ENCODE results near the gene OPCML. TPM values are rescaled to one million over a fixed set of nuclear protein-coding genes. Genes with fewer than 3 reads are reported as not detected.

OPCML gene
- total RNA-seq, 1 experiment from 2014 or later: not detected

GRCh38 chr11:133122256-133122655 is 410.0 kb downstream of the OPCML start:
- H3K9me3 ChIP-seq (ENCODE audit: control insufficient read depth, insufficient read depth, low read depth, low read length): no peaks in the 10 kb centered on the region
- H3K4me3 ChIP-seq (ENCODE audit: low read depth in 2 of 2, low read length in 2 of 2): no peak overlapping the region
- no peaks in the 10 kb centered on the region for H3K4me1 ChIP-seq (ENCODE audit: control insufficient read depth, insufficient read depth, low read length)
- BruUV-seq (replicated peaks): no TSS peak
- no peak for DNase-seq (ENCODE audit: low read depth, low spot score)
- TF ChIP-seq REST (IDR thresholded peaks at IDR 0.05; ENCODE audit: insufficient read depth in 1 of 2, low read depth in 2 of 2, low read length in 1 of 2) (no peak), TCF7L2 (IDR thresholded peaks at IDR 0.05; ENCODE audit: low read depth, low read length) (no peak), SIN3A (IDR thresholded peaks at IDR 0.05; ENCODE audit: borderline replicate concordance, insufficient read depth, low read depth, low read length) (no peak), CTCF (IDR thresholded peaks at IDR 0.05) (no peak), POLR2AphosphoS5 (IDR thresholded peaks at IDR 0.05; ENCODE audit: low read depth, low read length) (no peak)
- ChIA-PET CTCF (no interaction called here), POLR2A (no interaction called here)
- peaks cover 2% of the 10 kb centered on the region; the same call in 1 of the 2 replicates for H3K27me3 ChIP-seq (ENCODE audit: control insufficient read depth, insufficient read depth, low read length)
- intact Hi-C loops (cut with micrococcal nuclease; ENCODE audit: unreplicated experiment) (no loop called here), in situ Hi-C loops (cut with HindIII; ENCODE audit: low pct_unique_long_range_greater_than_20kb, low sequenced_read_pairs) (no loop called here)
- no peak overlapping the region for H3K27ac ChIP-seq (ENCODE audit: low read length)
- no peak for ATAC-seq
- H3K36me3 ChIP-seq (ENCODE audit: control insufficient read depth, insufficient read depth, low read length): no peaks in the 10 kb centered on the region

GRCh38 chr11:133118563-133119268 is 413.6 kb downstream of the OPCML start:
- no TSS peak for BruUV-seq (replicated peaks)
- DNase-seq (ENCODE audit: low read depth, low spot score): no peak
- no peak for TF ChIP-seq POLR2AphosphoS5 (IDR thresholded peaks at IDR 0.05; ENCODE audit: low read depth, low read length)
- TF ChIP-seq TCF7L2 (IDR thresholded peaks at IDR 0.05; ENCODE audit: low read depth, low read length): no peak
- no peak for TF ChIP-seq CTCF (IDR thresholded peaks at IDR 0.05)
- no peak for TF ChIP-seq REST (IDR thresholded peaks at IDR 0.05; ENCODE audit: insufficient read depth in 1 of 2, low read depth in 2 of 2, low read length in 1 of 2)
- no peak for TF ChIP-seq SIN3A (IDR thresholded peaks at IDR 0.05; ENCODE audit: borderline replicate concordance, insufficient read depth, low read depth, low read length)
- Histone ChIP-seq H3K4me3 (ENCODE audit: low read depth in 2 of 2, low read length in 2 of 2) (no peak overlapping the region), H3K27me3 (ENCODE audit: control insufficient read depth, insufficient read depth, low read length) (peaks cover 2% of the 10 kb centered on the region; the same call in 1 of the 2 replicates), H3K36me3 (ENCODE audit: control insufficient read depth, insufficient read depth, low read length) (no peaks in the 10 kb centered on the region), H3K9me3 (ENCODE audit: control insufficient read depth, insufficient read depth, low read depth, low read length) (no peaks in the 10 kb centered on the region), H3K27ac (ENCODE audit: low read length) (no peak overlapping the region), H3K4me1 (ENCODE audit: control insufficient read depth, insufficient read depth, low read length) (no peaks in the 10 kb centered on the region)
- POLR2A ChIA-PET: no interaction called here
- in situ Hi-C loops (cut with HindIII; ENCODE audit: low pct_unique_long_range_greater_than_20kb, low sequenced_read_pairs): no loop called here
- CTCF ChIA-PET: no interaction called here
- no peak for ATAC-seq
- intact Hi-C loops (cut with micrococcal nuclease; ENCODE audit: unreplicated experiment): no loop called here
